ENCODE results near the gene KNTC1. TPM values are rescaled to one million over a fixed set of nuclear protein-coding genes. Genes with fewer than 3 reads are reported as not detected.

Gene KNTC1
- total RNA-seq, 4 donors from 2014 or later, result 9.0 to 33.7 (median 14.4) TPM

- no peak overlapping the region for H3K27ac ChIP-seq
- intact Hi-C loops (cut with DNase I), result no loop called here
- no peaks in the 10 kb centered on the region for H3K27me3 ChIP-seq
- no peak for TF ChIP-seq POLR2A (IDR thresholded peaks at IDR 0.05)
- TF ChIP-seq CTCF (IDR thresholded peaks at IDR 0.05), result no peak
- no peak overlapping the region for H3K4me3 ChIP-seq
- WGBS, 2 donors, result 70 to 75% methylated on average over 5 of the region's 6 CpGs
- no peak for DNase-seq
- H3K36me3 ChIP-seq, result no peaks in the 10 kb centered on the region
- H3K4me1 ChIP-seq, result peaks cover 0 to 17% (median 0%) of the 10 kb centered on the region in 3 donors
- H3K9me3 ChIP-seq, result no peaks in the 10 kb centered on the region
These were observed 132.5 kb downstream of the KNTC1 start for GRCh38 chr12:122659579-122659978.

GRCh38 chr12:122661246-122661645, 134.2 kb downstream of the KNTC1 start:
- Histone ChIP-seq H3K27ac (no peak overlapping the region), H3K4me1 (peaks cover 0 to 8% (median 0%) of the 10 kb centered on the region in 3 donors), H3K4me3 (no peak overlapping the region), H3K36me3 (no peaks in the 10 kb centered on the region), H3K27me3 (no peaks in the 10 kb centered on the region), H3K9me3 (no peaks in the 10 kb centered on the region)
- intact Hi-C loops (cut with DNase I), result no loop called here
- no peak for DNase-seq
- 62 to 68% methylated on average over 9 to 10 of the region's 16 CpGs for WGBS, 2 donors
- TF ChIP-seq CTCF (IDR thresholded peaks at IDR 0.05) (no peak), POLR2A (IDR thresholded peaks at IDR 0.05) (no peak)

GRCh38 chr12:122661938-122662337, 134.9 kb downstream of the KNTC1 start:
- DNase-seq, result no peak

GRCh38 chr12:122665349-122665748, 138.3 kb downstream of the KNTC1 start:
- H3K27me3 ChIP-seq, result no peaks in the 10 kb centered on the region
- WGBS, 2 donors, result 81 to 83% methylated on average over 8 of the region's 8 CpGs
- TF ChIP-seq POLR2A (IDR thresholded peaks at IDR 0.05), result no peak
- no peak for TF ChIP-seq CTCF (IDR thresholded peaks at IDR 0.05)
- peaks cover 0 to 6% (median 0%) of the 10 kb centered on the region in 3 donors for H3K4me1 ChIP-seq
- H3K27ac ChIP-seq, result no peak overlapping the region
- H3K9me3 ChIP-seq, result no peaks in the 10 kb centered on the region
- DNase-seq, result no peak
- H3K4me3 ChIP-seq, result no peak overlapping the region
- intact Hi-C loops (cut with DNase I), result no loop called here
- H3K36me3 ChIP-seq, result no peaks in the 10 kb centered on the region

More at GRCh38 chr12:122661938-122662337, 134.9 kb downstream of the KNTC1 start:
- no peaks in the 10 kb centered on the region for H3K9me3 ChIP-seq
- 92 to 95% methylated on average over 3 of the region's 3 CpGs for WGBS, 2 donors
- H3K36me3 ChIP-seq, result no peaks in the 10 kb centered on the region
- H3K4me3 ChIP-seq, result no peak overlapping the region
- H3K27ac ChIP-seq, result no peak overlapping the region
- no peaks in the 10 kb centered on the region for H3K27me3 ChIP-seq
- H3K4me1 ChIP-seq, result peaks cover 0 to under 1% (median 0%) of the 10 kb centered on the region in 3 donors
- TF ChIP-seq CTCF (IDR thresholded peaks at IDR 0.05) (no peak), POLR2A (IDR thresholded peaks at IDR 0.05) (no peak)
- intact Hi-C loops (cut with DNase I), result no loop called here

- 90% methylated on average over 5 of the region's 5 CpGs for WGBS, 2 donors
- intact Hi-C loops (cut with DNase I), result no loop called here
- no peak for DNase-seq
These were observed 138.7 kb downstream of the KNTC1 start for GRCh38 chr12:122665759-122666158.

More at GRCh38 chr12:122665759-122666158, 138.7 kb downstream of the KNTC1 start:
- H3K27me3 ChIP-seq, result no peaks in the 10 kb centered on the region
- TF ChIP-seq CTCF (IDR thresholded peaks at IDR 0.05) (no peak), POLR2A (IDR thresholded peaks at IDR 0.05) (no peak)
- H3K9me3 ChIP-seq, result no peaks in the 10 kb centered on the region
- peaks cover 0 to 6% (median 0%) of the 10 kb centered on the region in 3 donors for H3K4me1 ChIP-seq
- H3K4me3 ChIP-seq, result no peak overlapping the region
- no peaks in the 10 kb centered on the region for H3K36me3 ChIP-seq
- H3K27ac ChIP-seq, result no peak overlapping the region
